KMS-11 (cell line): ENCODE results near the gene CCDC146.
"Not testable (repeated sequence)": the region's sequence is repeated elsewhere in the genome, so short reads cannot be mapped to it uniquely, and the experiment has no call there.

Source experiments
- H2AFZ ChIP-seq: fragments of 200-600 bp; sonication (generic); 2 replicates; pipeline ENCODE4 v1.6.1; 2016; ENCODE audit warnings: antibody characterized with exemption, mixed run types, low read depth
- H3K27ac ChIP-seq: fragments of 200-600 bp; sonication (generic); 2 replicates; pipeline ENCODE4 v1.6.1; 2016; ENCODE audit warnings: mild to moderate bottlenecking, mixed run types
- H3K27me3 ChIP-seq: fragments of 200-600 bp; sonication (generic); 2 replicates; pipeline ENCODE4 v1.6.1; 2017; ENCODE audit warnings: mild to moderate bottlenecking, low read depth, mixed run types, moderate library complexity; ENCODE audit not compliant: insufficient read depth
- H3K36me3 ChIP-seq: fragments of 200-600 bp; sonication (generic); 2 replicates; pipeline ENCODE4 v1.6.1; 2017; ENCODE audit warnings: mild to moderate bottlenecking, mixed run types; ENCODE audit not compliant: insufficient read depth
- H3K4me1 ChIP-seq: fragments of 200-600 bp; sonication (generic); 2 replicates; pipeline ENCODE4 v1.6.1; 2016; ENCODE audit warnings: mild to moderate bottlenecking, low read depth, mixed run types; ENCODE audit not compliant: poor library complexity, severe bottlenecking
- H3K4me2 ChIP-seq: fragments of 200-600 bp; sonication (generic); 2 replicates; pipeline ENCODE4 v1.7.0; 2016; ENCODE audit warnings: mild to moderate bottlenecking, mixed run types
- H3K4me3 ChIP-seq: fragments of 200-600 bp; sonication (generic); IDR thresholded peaks from 2 replicates; pipeline ENCODE4 v1.6.1; 2017; ENCODE audit warnings: low read depth, low read length, mixed read lengths; ENCODE audit not compliant: insufficient read depth
- H3K79me2 ChIP-seq: fragments of 200-600 bp; sonication (generic); 2 replicates; pipeline ENCODE4 v1.6.1; 2016; ENCODE audit warnings: low read depth, mixed run types; ENCODE audit not compliant: insufficient read depth
- H3K9ac ChIP-seq: fragments of 200-600 bp; sonication (generic); 2 replicates; pipeline ENCODE4 v1.6.1; 2016; ENCODE audit warnings: mild to moderate bottlenecking, mixed run types
- H4K20me1 ChIP-seq: fragments of 200-600 bp; sonication (generic); 2 replicates; pipeline ENCODE4 v1.6.1; 2016; ENCODE audit warnings: mild to moderate bottlenecking, mixed run types; ENCODE audit not compliant: insufficient read depth

CCDC146 gene

GRCh38 chr7:77131781-77132180 lies 9.4 kb downstream of the CCDC146 start:
- not testable (repeated sequence) for H4K20me1 ChIP-seq, H3K27ac ChIP-seq, H3K27me3 ChIP-seq, H3K4me3 ChIP-seq, H3K9ac ChIP-seq, H2AFZ ChIP-seq, H3K4me2 ChIP-seq, H3K36me3 ChIP-seq, H3K79me2 ChIP-seq
- peaks cover 16% of the 10 kb centered on the region for H3K4me1 ChIP-seq

- H3K4me1 ChIP-seq, H4K20me1 ChIP-seq, H3K27ac ChIP-seq, H3K4me3 ChIP-seq, H3K27me3 ChIP-seq, H3K79me2 ChIP-seq, H3K4me2 ChIP-seq, H2AFZ ChIP-seq, H3K9ac ChIP-seq, H3K36me3 ChIP-seq: not testable (repeated sequence)
These were observed 16.3 kb downstream of the CCDC146 start for GRCh38 chr7:77138668-77139067.

GRCh38 chr7:77140291-77140690 lies 17.9 kb downstream of the CCDC146 start:
- not testable (repeated sequence) for H2AFZ ChIP-seq, H3K27me3 ChIP-seq, H3K36me3 ChIP-seq, H4K20me1 ChIP-seq, H3K4me2 ChIP-seq, H3K4me3 ChIP-seq, H3K27ac ChIP-seq, H3K79me2 ChIP-seq, H3K4me1 ChIP-seq, H3K9ac ChIP-seq

- H2AFZ ChIP-seq, H3K4me2 ChIP-seq, H3K27me3 ChIP-seq, H3K9ac ChIP-seq, H3K36me3 ChIP-seq, H3K79me2 ChIP-seq, H3K4me3 ChIP-seq, H3K4me1 ChIP-seq, H4K20me1 ChIP-seq, H3K27ac ChIP-seq: not testable (repeated sequence)
These were observed 29.8 kb downstream of the CCDC146 start for GRCh38 chr7:77152232-77152631.

GRCh38 chr7:77154917-77155464 lies 32.6 kb downstream of the CCDC146 start:
- H3K27ac ChIP-seq, H3K9ac ChIP-seq: not testable (repeated sequence)

GRCh38 chr7:77155601-77156377 lies 33.4 kb downstream of the CCDC146 start:
- not testable (repeated sequence) for H3K36me3 ChIP-seq, H4K20me1 ChIP-seq, H3K27ac ChIP-seq, H3K9ac ChIP-seq, H3K4me3 ChIP-seq, H3K79me2 ChIP-seq, H2AFZ ChIP-seq, H3K27me3 ChIP-seq
- peaks cover 27% of the 10 kb centered on the region for H3K4me1 ChIP-seq
- H3K4me2 ChIP-seq = peak overlapping the region; percentile 22

More at GRCh38 chr7:77154917-77155464, 32.6 kb downstream of the CCDC146 start:
- not testable (repeated sequence) for H2AFZ ChIP-seq, H3K4me3 ChIP-seq, H3K79me2 ChIP-seq, H3K36me3 ChIP-seq, H4K20me1 ChIP-seq, H3K4me2 ChIP-seq, H3K27me3 ChIP-seq
- H3K4me1 ChIP-seq = peaks cover 27% of the 10 kb centered on the region

- H3K4me3 ChIP-seq, H3K36me3 ChIP-seq, H3K79me2 ChIP-seq, H4K20me1 ChIP-seq, H3K27me3 ChIP-seq: not testable (repeated sequence)
- H3K9ac ChIP-seq = peak overlapping the region; percentile 1; the same call in 1 of the 2 replicates
- H3K4me2 ChIP-seq = peak overlapping the region; percentile 67
- peak overlapping the region; percentile 71 for H3K27ac ChIP-seq
- H2AFZ ChIP-seq = peak overlapping the region; percentile 62; the same call in 1 of the 2 replicates
- peaks cover 27% of the 10 kb centered on the region for H3K4me1 ChIP-seq
These were observed 34.6 kb downstream of the CCDC146 start for GRCh38 chr7:77157034-77157433.
